ENCODE measurements around the gene YAF2.

GRCh38 chr12:42186793-42187192 lies 51.3 kb downstream of the YAF2 start:
- no peak for TF ChIP-seq CTCF (IDR thresholded peaks at IDR 0.05 in 2 of 3, conservative IDR thresholded peaks at IDR 0.05 in 1 of 3; ENCODE audit: borderline replicate concordance in 1 of 3, insufficient read depth in 1 of 3, low read depth in 2 of 3, low read length in 2 of 3)
- no peak for TF ChIP-seq EZH2phosphoT487 (IDR thresholded peaks at IDR 0.05; ENCODE audit: borderline replicate concordance)
- no peak for TF ChIP-seq EGR1 (IDR thresholded peaks at IDR 0.05; ENCODE audit: low read depth)
- TF ChIP-seq, protein P1, sequence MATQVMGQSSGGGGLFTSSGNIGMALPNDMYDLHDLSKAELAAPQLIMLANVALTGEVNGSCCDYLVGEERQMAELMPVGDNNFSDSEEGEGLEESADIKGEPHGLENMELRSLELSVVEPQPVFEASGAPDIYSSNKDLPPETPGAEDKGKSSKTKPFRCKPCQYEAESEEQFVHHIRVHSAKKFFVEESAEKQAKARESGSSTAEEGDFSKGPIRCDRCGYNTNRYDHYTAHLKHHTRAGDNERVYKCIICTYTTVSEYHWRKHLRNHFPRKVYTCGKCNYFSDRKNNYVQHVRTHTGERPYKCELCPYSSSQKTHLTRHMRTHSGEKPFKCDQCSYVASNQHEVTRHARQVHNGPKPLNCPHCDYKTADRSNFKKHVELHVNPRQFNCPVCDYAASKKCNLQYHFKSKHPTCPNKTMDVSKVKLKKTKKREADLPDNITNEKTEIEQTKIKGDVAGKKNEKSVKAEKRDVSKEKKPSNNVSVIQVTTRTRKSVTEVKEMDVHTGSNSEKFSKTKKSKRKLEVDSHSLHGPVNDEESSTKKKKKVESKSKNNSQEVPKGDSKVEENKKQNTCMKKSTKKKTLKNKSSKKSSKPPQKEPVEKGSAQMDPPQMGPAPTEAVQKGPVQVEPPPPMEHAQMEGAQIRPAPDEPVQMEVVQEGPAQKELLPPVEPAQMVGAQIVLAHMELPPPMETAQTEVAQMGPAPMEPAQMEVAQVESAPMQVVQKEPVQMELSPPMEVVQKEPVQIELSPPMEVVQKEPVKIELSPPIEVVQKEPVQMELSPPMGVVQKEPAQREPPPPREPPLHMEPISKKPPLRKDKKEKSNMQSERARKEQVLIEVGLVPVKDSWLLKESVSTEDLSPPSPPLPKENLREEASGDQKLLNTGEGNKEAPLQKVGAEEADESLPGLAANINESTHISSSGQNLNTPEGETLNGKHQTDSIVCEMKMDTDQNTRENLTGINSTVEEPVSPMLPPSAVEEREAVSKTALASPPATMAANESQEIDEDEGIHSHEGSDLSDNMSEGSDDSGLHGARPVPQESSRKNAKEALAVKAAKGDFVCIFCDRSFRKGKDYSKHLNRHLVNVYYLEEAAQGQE (IDR thresholded peaks at IDR 0.05; ENCODE audit: low read depth), result no peak
- TF ChIP-seq JUND (IDR thresholded peaks at IDR 0.05), result no peak
- TF ChIP-seq, protein P2, sequence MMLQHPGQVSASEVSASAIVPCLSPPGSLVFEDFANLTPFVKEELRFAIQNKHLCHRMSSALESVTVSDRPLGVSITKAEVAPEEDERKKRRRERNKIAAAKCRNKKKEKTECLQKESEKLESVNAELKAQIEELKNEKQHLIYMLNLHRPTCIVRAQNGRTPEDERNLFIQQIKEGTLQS (IDR thresholded peaks at IDR 0.05), result no peak
- no peak for TF ChIP-seq EZH2 (IDR thresholded peaks at IDR 0.05)
- no peak for TF ChIP-seq RAD21 (IDR thresholded peaks at IDR 0.05; ENCODE audit: low read depth)
- no peak for TF ChIP-seq POLR2A (IDR thresholded peaks at IDR 0.05; ENCODE audit: borderline replicate concordance, extremely low read depth, insufficient read depth, insufficient read length)
